NCI-H2227 (cell line): ENCODE data around the gene KRT32.

ENCODE experiments used
- DNase-seq: peaks from one replicate; lab custom pipeline; 2025; ENCODE audit not compliant: unreplicated experiment; lab: John Stamatoyannopoulos, UW

KRT32 gene

GRCh38 chr17:41492771-41493170, 25.6 kb upstream of the KRT32 start:
- peak; percentile 80 for DNase-seq

DNA sequence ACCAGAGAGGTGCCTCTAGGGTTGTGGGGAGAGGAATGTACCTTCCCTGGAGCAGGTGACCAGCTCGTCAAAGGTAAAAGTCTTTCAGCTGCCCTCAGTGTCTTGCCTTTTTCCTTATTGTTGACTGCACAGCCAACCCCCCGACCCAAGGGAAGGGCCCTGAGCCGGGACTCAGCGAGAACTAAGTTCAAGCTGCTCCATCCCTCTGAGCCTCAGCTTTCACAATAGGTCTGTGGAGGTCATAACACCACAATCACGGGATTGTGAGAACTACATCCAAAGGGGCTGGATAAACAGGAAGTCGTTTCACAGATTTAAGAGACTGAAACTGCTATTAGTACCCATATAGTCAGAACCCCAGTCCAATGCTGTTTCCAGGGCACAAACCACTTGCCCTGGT, 25.2 kb upstream of the KRT32 start:
- no peak for DNase-seq

- DNase-seq = no peak
These were observed 24.3 kb upstream of the KRT32 start for GRCh38 chr17:41491476-41491875.

- no peak for DNase-seq
These were observed 23.1 kb upstream of the KRT32 start for GRCh38 chr17:41490000-41490990.

DNA sequence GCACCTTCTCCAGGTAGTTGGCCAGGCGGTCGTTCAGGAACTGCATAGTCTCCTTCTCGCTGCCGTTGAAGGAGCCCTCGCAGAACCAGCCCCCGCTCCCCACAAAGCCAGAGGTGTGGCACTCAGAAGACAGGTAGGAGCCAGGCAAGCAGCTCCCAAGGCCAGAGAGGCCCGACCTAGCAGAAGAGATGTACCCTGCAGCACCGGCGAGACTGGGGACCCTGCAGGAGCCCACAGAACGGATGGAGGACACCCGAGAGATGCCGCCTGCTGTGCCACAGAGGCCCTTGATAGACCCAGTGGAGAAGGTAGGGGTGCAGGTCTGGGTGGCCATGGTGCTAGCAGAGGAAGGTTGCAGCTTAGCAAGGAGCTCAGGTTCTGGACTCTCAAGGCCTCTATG, 22.3 kb upstream of the KRT32 start, which contains the start of gene KRT36:
KRT36 (minus strand) TSS at position 380 of the 400 bp plus-strand sequence; CDS start at position 334, 46 bp downstream.
- no peak for DNase-seq

GRCh38 chr17:41486809-41487530, 19.8 kb upstream of the KRT32 start:
- DNase-seq = no peak

GRCh38 chr17:41486316-41486715, 19.1 kb upstream of the KRT32 start:
- DNase-seq = no peak

GRCh38 chr17:41484920-41485904, 18.0 kb upstream of the KRT32 start:
- DNase-seq = no peak

GRCh38 chr17:41483991-41484826, 17.0 kb upstream of the KRT32 start:
- no peak for DNase-seq

GRCh38 chr17:41483531-41483930, 16.3 kb upstream of the KRT32 start:
- no peak for DNase-seq

GRCh38 chr17:41481036-41481435, 13.8 kb upstream of the KRT32 start, which contains the start of gene KRT35:
KRT35 (minus strand) TSS chr17:41481151; CDS start chr17:41481097, 54 bp downstream.
- DNase-seq = no peak

DNA sequence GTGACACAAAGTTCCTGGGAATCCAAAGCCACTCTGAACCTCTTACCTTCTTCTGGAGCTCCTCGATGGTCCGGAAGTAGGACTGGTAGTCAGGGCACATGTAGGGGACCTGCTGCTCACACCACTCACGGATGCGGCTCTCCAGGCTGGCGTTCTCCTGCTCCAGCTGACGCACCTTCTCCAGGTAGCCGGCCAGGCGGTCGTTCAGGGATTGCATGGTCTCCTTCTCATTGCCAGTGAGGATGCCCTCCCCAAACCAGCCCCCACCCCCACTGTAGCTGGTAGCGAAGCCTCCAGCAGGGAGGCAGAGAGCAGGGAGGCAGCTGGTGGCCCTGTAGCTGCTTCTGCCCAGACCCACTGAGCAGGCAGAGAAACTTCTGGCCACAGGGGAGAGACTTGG, 13.4 kb upstream of the KRT32 start:
- DNase-seq = no peak

DNA sequence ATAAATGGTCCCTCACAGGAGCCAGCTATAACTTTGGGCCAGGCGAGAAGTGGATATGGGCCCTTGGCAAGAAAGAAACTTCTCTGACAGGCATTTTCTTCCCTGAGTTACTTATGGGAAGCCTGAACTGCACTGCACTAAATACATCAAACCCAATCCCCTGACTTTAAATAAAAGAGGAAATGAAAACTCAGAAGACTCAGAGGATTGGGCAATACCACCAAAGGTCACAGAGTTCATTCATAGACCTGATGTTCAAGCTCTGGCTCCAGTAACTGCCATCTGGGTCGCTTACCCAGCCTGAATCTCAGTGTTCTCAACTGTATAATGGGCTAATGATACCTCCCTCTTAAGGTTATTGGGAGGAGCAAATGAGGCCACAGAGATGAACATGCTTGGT, 12.9 kb upstream of the KRT32 start:
- no peak for DNase-seq

- no peak for DNase-seq
These were observed 11.1 kb upstream of the KRT32 start for GRCh38 chr17:41478237-41478636.

- DNase-seq = no peak
These were observed 10.0 kb upstream of the KRT32 start for GRCh38 chr17:41476866-41477815.

DNA sequence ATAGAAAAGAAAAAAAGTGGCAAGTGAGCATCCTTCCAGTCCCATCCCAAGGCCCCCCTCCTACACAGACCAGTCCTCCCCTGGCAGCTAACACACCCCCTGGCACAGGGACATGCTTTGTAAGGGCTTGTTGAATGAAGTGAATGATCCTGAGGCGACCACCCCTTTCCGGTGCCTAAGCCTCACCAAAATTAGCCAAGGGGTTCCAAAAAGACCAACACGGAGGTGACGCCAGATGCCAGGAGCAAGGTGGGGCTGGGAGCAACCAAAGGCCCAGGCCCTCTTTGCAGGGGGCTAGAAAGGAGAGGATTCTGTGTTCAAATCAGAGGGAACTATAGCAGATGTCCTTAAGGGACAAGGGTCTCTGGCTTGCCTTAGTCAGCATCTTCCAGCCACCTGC, 8.2 kb upstream of the KRT32 start:
- DNase-seq = no peak

- no peak for DNase-seq
These were observed 7.7 kb upstream of the KRT32 start for GRCh38 chr17:41474863-41475262.

GRCh38 chr17:41468346-41468745, 1.2 kb upstream of the KRT32 start:
- no peak for DNase-seq

- DNase-seq = no peak
These were observed 375 bp upstream of the KRT32 start for GRCh38 chr17:41467561-41467960.
